Measurements from ENCODE around the gene PHC2. TPM values are rescaled to one million over a fixed set of nuclear protein-coding genes. Genes with fewer than 3 reads are reported as not detected.
A peak's percentile ranks its signal among the peaks of the same experiment; 100 is the strongest.

Gene PHC2
- total RNA-seq, 2 experiments from 2014 or later: 34.0 to 35.0 TPM

- Histone ChIP-seq H3K9me2 (ENCODE audit: insufficient read depth, low read length) (no peaks in the 10 kb centered on the region), H3K4me2 (ENCODE audit: low read length) (no peak overlapping the region), H3K36me3 (ENCODE audit: insufficient read depth, low read length) (no peaks in the 10 kb centered on the region), H3K79me2 (ENCODE audit: insufficient read depth, low read depth, low read length) (no peaks in the 10 kb centered on the region), H4K20me1 (ENCODE audit: insufficient read depth, low read length) (no peaks in the 10 kb centered on the region), H2AFZ (ENCODE audit: low read length) (no peak overlapping the region), H3K4me3 (ENCODE audit: low read depth, low read length, poor library complexity, severe bottlenecking) (no peak overlapping the region), H3K9me3 (ENCODE audit: low read length) (no peaks in the 10 kb centered on the region), H3K4me1 (ENCODE audit: insufficient read depth, low read length, poor library complexity, severe bottlenecking) (no peaks in the 10 kb centered on the region), H3K27ac (ENCODE audit: low read depth, low read length, poor library complexity, severe bottlenecking) (no peak overlapping the region)
- ChIA-PET CTCF (ENCODE audit: unreplicated experiment) (interaction anchor here (0.6 kb wide), 1 partner anchor 17 kb away, joined by 3 read pairs; no protein-coding TSS in a partner anchor), POLR2A (no interaction called here)
- intact Hi-C loops (cut with micrococcal nuclease; ENCODE audit: unreplicated experiment): loop anchor here (1.0 kb wide), 3 partner anchors 72 to 230 kb away; no protein-coding TSS in a partner anchor
- DNase-seq (ENCODE audit: low spot score): peak; percentile 81
- BruUV-seq (replicated peaks): no TSS peak
- TF ChIP-seq CTCF (conservative IDR thresholded peaks at IDR 0.05; ENCODE audit: low read length): peak; percentile 92
- no peak for TF ChIP-seq EZH2phosphoT487 (IDR thresholded peaks at IDR 0.05; ENCODE audit: borderline replicate concordance, low read depth, low read length)
These were observed 63.1 kb downstream of the PHC2 start for GRCh38 chr1:33367485-33368405.

- no peaks in the 10 kb centered on the region for H3K9me2 ChIP-seq (ENCODE audit: insufficient read depth, low read length)
- no peaks in the 10 kb centered on the region for H3K36me3 ChIP-seq (ENCODE audit: insufficient read depth, low read length)
- H3K4me2 ChIP-seq (ENCODE audit: low read length): no peak overlapping the region
- H3K79me2 ChIP-seq (ENCODE audit: insufficient read depth, low read depth, low read length): no peaks in the 10 kb centered on the region
- no peak for DNase-seq (ENCODE audit: low spot score)
- BruUV-seq (replicated peaks): no TSS peak
- intact Hi-C loops (cut with micrococcal nuclease; ENCODE audit: unreplicated experiment): loop anchor here (1.0 kb wide), 3 partner anchors 72 to 230 kb away; no protein-coding TSS in a partner anchor
- no peak overlapping the region for H3K4me3 ChIP-seq (ENCODE audit: low read depth, low read length, poor library complexity, severe bottlenecking)
- H3K27ac ChIP-seq (ENCODE audit: low read depth, low read length, poor library complexity, severe bottlenecking): no peak overlapping the region
- CTCF ChIA-PET (ENCODE audit: unreplicated experiment): interaction anchor here (0.6 kb wide), 1 partner anchor 16 kb away, joined by 3 read pairs; no protein-coding TSS in a partner anchor
- TF ChIP-seq CTCF (conservative IDR thresholded peaks at IDR 0.05; ENCODE audit: low read length) (no peak), EZH2phosphoT487 (IDR thresholded peaks at IDR 0.05; ENCODE audit: borderline replicate concordance, low read depth, low read length) (no peak)
- H2AFZ ChIP-seq (ENCODE audit: low read length): no peak overlapping the region
- H3K9me3 ChIP-seq (ENCODE audit: low read length): no peaks in the 10 kb centered on the region
- no peaks in the 10 kb centered on the region for H4K20me1 ChIP-seq (ENCODE audit: insufficient read depth, low read length)
- no peaks in the 10 kb centered on the region for H3K4me1 ChIP-seq (ENCODE audit: insufficient read depth, low read length, poor library complexity, severe bottlenecking)
- POLR2A ChIA-PET: no interaction called here
These were observed 64.0 kb downstream of the PHC2 start for GRCh38 chr1:33366762-33367484.

Measured in OCI-LY7 (cell line).